ENCODE measurements around the gene PAQR7.

The PAQR7 gene

DNA sequence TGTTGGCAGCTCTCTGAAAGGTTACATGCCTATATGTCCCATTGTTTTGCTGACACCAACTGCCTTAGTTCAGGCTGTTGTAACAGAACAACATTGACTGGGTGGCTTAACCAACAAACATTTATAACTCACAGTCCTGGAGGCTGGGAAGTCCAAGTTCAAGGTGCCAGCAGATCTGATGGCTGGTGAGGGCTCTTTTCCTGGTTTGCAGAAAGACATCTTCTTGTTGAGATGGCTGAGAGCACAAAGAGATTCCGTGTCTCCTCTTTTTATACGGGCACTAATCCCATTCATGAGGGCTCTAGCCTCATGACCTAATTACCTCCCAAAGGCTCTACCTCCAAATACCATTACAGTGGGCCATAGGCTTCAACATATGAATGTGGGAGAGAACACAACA is 41.0 kb upstream of the PAQR7 start:
- Histone ChIP-seq H4K20me1 (ENCODE audit: low read depth, low read length) (no peaks in the 10 kb centered on the region), H3K4me2 (ENCODE audit: low read depth, low read length, poor library complexity, severe bottlenecking) (no peak overlapping the region), H3K4me3 (ENCODE audit: insufficient read depth, low read length, poor library complexity, severe bottlenecking) (no peak overlapping the region), H3K9me3 (ENCODE audit: insufficient read depth, low read length) (no peaks in the 10 kb centered on the region), H3K9ac (ENCODE audit: low read length) (no peak overlapping the region), H3F3A (ENCODE audit: insufficient read depth) (no peaks in the 10 kb centered on the region), H3K27me3 (ENCODE audit: low read length) (no peaks in the 10 kb centered on the region), H3K9me2 (replicated peaks; ENCODE audit: insufficient read depth, low read length) (no peaks in the 10 kb centered on the region), H3K27ac (ENCODE audit: low read depth, low read length) (no peak overlapping the region), H2AFZ (ENCODE audit: low read depth, low read length, severe bottlenecking) (no peak overlapping the region), H3K79me2 (ENCODE audit: insufficient read depth, low read length) (no peaks in the 10 kb centered on the region), H3K36me3 (ENCODE audit: low read length) (no peaks in the 10 kb centered on the region)
- TF ChIP-seq, protein P1, sequence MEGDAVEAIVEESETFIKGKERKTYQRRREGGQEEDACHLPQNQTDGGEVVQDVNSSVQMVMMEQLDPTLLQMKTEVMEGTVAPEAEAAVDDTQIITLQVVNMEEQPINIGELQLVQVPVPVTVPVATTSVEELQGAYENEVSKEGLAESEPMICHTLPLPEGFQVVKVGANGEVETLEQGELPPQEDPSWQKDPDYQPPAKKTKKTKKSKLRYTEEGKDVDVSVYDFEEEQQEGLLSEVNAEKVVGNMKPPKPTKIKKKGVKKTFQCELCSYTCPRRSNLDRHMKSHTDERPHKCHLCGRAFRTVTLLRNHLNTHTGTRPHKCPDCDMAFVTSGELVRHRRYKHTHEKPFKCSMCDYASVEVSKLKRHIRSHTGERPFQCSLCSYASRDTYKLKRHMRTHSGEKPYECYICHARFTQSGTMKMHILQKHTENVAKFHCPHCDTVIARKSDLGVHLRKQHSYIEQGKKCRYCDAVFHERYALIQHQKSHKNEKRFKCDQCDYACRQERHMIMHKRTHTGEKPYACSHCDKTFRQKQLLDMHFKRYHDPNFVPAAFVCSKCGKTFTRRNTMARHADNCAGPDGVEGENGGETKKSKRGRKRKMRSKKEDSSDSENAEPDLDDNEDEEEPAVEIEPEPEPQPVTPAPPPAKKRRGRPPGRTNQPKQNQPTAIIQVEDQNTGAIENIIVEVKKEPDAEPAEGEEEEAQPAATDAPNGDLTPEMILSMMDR (IDR thresholded peaks at IDR 0.05; ENCODE audit: insufficient read depth, low read length, poor library complexity, severe bottlenecking) = no peak
- TF ChIP-seq EZH2phosphoT487 (conservative IDR thresholded peaks at IDR 0.05; ENCODE audit: low read length) = no peak

DNA sequence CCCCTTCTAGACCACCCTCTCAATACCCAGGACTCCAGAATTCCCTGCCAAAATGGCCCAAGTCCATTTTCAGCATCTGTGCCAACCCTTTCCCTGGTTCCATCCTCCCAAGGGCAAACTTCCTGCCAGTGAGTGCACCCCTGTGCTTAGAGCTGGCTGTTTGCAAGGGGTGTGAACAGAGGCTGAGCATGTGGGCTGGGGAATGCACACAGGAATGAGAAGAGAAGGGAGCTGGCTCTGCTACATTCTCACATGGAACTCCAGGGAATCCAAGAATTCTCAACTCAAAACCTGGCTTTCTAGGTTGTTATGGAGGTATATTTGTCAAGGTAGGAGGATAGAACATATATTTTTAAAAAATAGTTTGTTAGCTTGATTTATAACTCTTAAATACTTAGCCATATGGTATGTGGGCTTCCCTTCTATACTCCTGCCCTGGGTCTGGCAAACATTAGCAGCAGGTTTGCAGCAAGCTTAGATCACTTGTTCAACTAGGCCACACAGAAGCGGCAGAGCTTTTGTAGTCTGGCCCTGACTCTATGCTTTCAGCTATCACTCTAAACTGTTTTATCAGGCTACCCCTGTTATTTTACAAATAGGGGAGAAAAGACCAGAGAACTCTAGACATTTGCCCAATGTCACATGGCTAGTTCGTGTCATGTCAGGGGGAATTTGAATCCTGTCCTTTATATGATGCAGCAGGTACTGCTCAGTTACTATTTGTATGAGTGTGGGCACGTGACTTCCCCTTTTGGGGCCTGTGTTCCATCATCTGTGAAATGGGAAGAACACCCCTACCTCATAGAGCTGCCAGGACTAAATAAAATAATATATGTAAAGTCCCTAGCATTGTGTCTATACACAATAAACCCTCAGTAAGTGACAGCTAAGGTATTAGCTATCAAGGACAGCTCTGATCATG is 38.8 kb upstream of the PAQR7 start:
- Histone ChIP-seq H3K27ac (ENCODE audit: low read depth, low read length) (no peak overlapping the region; the same call in 1 of the 2 replicates), H3K36me3 (ENCODE audit: low read length) (no peaks in the 10 kb centered on the region), H4K20me1 (ENCODE audit: low read depth, low read length) (no peaks in the 10 kb centered on the region), H3K9me3 (ENCODE audit: insufficient read depth, low read length) (no peaks in the 10 kb centered on the region), H3K27me3 (ENCODE audit: low read length) (no peaks in the 10 kb centered on the region), H3K4me2 (ENCODE audit: low read depth, low read length, poor library complexity, severe bottlenecking) (peak overlapping the region; percentile 23), H3F3A (ENCODE audit: insufficient read depth) (no peaks in the 10 kb centered on the region), H3K4me3 (ENCODE audit: insufficient read depth, low read length, poor library complexity, severe bottlenecking) (no peak overlapping the region), H3K79me2 (ENCODE audit: insufficient read depth, low read length) (no peaks in the 10 kb centered on the region), H3K9ac (ENCODE audit: low read length) (no peak overlapping the region), H2AFZ (ENCODE audit: low read depth, low read length, severe bottlenecking) (no peak overlapping the region), H3K9me2 (replicated peaks; ENCODE audit: insufficient read depth, low read length) (no peaks in the 10 kb centered on the region)
- no peak for TF ChIP-seq EZH2phosphoT487 (conservative IDR thresholded peaks at IDR 0.05; ENCODE audit: low read length)
- TF ChIP-seq, protein P1 (IDR thresholded peaks at IDR 0.05; ENCODE audit: insufficient read depth, low read length, poor library complexity, severe bottlenecking) = no peak

DNA sequence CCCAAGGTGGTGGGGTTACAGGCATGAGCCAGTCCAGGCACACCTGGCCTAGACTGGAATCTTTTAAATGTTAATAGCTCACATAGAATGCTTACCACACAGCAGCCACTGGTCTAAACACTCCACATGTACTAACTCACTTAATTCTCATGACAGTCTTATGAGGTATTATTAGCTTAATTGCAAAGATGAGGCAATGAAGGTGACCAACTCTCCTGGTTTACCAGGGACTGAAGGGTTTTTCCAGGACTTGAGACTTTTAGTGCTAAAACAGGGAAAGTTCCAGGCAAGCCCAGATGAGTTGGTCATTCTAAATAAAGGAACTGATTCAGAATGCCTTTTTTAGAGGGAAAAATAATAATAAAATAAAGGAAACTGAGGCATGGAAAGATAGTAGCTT is 37.7 kb upstream of the PAQR7 start:
- H3K27me3 ChIP-seq (ENCODE audit: low read length) = no peaks in the 10 kb centered on the region
- no peaks in the 10 kb centered on the region for H3K9me3 ChIP-seq (ENCODE audit: insufficient read depth, low read length)
- no peak overlapping the region for H3K9ac ChIP-seq (ENCODE audit: low read length)
- no peaks in the 10 kb centered on the region for H3F3A ChIP-seq (ENCODE audit: insufficient read depth)
- TF ChIP-seq, protein P1 (IDR thresholded peaks at IDR 0.05; ENCODE audit: insufficient read depth, low read length, poor library complexity, severe bottlenecking) = no peak
- no peak for TF ChIP-seq EZH2phosphoT487 (conservative IDR thresholded peaks at IDR 0.05; ENCODE audit: low read length)
- no peaks in the 10 kb centered on the region for H3K36me3 ChIP-seq (ENCODE audit: low read length)
- H3K4me2 ChIP-seq (ENCODE audit: low read depth, low read length, poor library complexity, severe bottlenecking) = no peak overlapping the region
- no peak overlapping the region for H2AFZ ChIP-seq (ENCODE audit: low read depth, low read length, severe bottlenecking)
- H3K79me2 ChIP-seq (ENCODE audit: insufficient read depth, low read length) = no peaks in the 10 kb centered on the region
- H4K20me1 ChIP-seq (ENCODE audit: low read depth, low read length) = no peaks in the 10 kb centered on the region
- no peak overlapping the region for H3K27ac ChIP-seq (ENCODE audit: low read depth, low read length)
- no peak overlapping the region for H3K4me3 ChIP-seq (ENCODE audit: insufficient read depth, low read length, poor library complexity, severe bottlenecking)
- no peaks in the 10 kb centered on the region for H3K9me2 ChIP-seq (replicated peaks; ENCODE audit: insufficient read depth, low read length)
